GM08714 (cell line): Measurements from ENCODE around the gene BTBD2.

ENCODE experiments used
- H3K4me3 ChIP-seq: fragments of 200-500 bp; sonication (Bioruptor generic); 2 replicates; pipeline ENCODE4 v1.5.1; 2014; ENCODE audit warnings: mild to moderate bottlenecking, low read length, inconsistent platforms
- ZNF274 ChIP-seq: IDR thresholded peaks from 2 replicates; pipeline ENCODE4 v1.6.1; 2012; ENCODE audit warnings: mild to moderate bottlenecking, low read depth, low read length

BTBD2 gene

GRCh38 chr19:1936430-1936829, 79.1 kb downstream of the BTBD2 start:
- no peak for TF ChIP-seq ZNF274

GRCh38 chr19:1935484-1936208, 79.9 kb downstream of the BTBD2 start:
- TF ChIP-seq ZNF274 = no peak
- H3K4me3 ChIP-seq = no peak overlapping the region

More at GRCh38 chr19:1936430-1936829, 79.1 kb downstream of the BTBD2 start:
- H3K4me3 ChIP-seq = no peak overlapping the region
